HEK293 (cell line): Measurements from ENCODE around the gene ZBED5.

Experiments used
- BCL11A ChIP-seq: fragments of 450-650 bp; formaldehyde crosslinking; IDR thresholded peaks from 2 replicates; pipeline ENCODE4 v1.5.1; 2016; ENCODE audit warnings: low read depth, missing biosample characterization, missing genetic modification characterization
- EGR2 ChIP-seq: fragments of 450-650 bp; formaldehyde crosslinking; IDR thresholded peaks from 2 replicates; pipeline ENCODE4 v1.5.1; 2016; ENCODE audit warnings: low read depth, missing biosample characterization, missing genetic modification characterization
- GLIS2 ChIP-seq: fragments of 450-650 bp; formaldehyde crosslinking; IDR thresholded peaks from 2 replicates; pipeline ENCODE4 v1.5.1; 2016; ENCODE audit warnings: missing biosample characterization, missing genetic modification characterization
- SETDB1 ChIP-seq: IDR thresholded peaks from one replicate; pipeline ENCODE4 v1.6.1; 2017; ENCODE audit warnings: mild to moderate bottlenecking, low read length, moderate library complexity, mixed read lengths; ENCODE audit not compliant: insufficient read length
- SP3 ChIP-seq: fragments of 450-650 bp; formaldehyde crosslinking; IDR thresholded peaks from 2 replicates; pipeline ENCODE4 v1.5.1; 2016; ENCODE audit warnings: missing biosample characterization, missing genetic modification characterization
- YY2 ChIP-seq: fragments of 450-650 bp; formaldehyde crosslinking; IDR thresholded peaks from 2 replicates; pipeline ENCODE4 v1.5.1; 2016; ENCODE audit warnings: missing biosample characterization, missing genetic modification characterization
- ZBTB17 ChIP-seq: fragments of 450-650 bp; formaldehyde crosslinking; IDR thresholded peaks from 2 replicates; pipeline ENCODE4 v1.5.1; 2016; ENCODE audit warnings: missing biosample characterization, missing genetic modification characterization
- ZBTB20 ChIP-seq: fragments of 450-650 bp; formaldehyde crosslinking; IDR thresholded peaks from 2 replicates; pipeline ENCODE4 v1.5.1; 2016; ENCODE audit warnings: missing biosample characterization, missing genetic modification characterization
- ZBTB7A ChIP-seq: fragments of 450-650 bp; formaldehyde crosslinking; IDR thresholded peaks from 2 replicates; pipeline ENCODE4 v1.5.1; 2016; ENCODE audit warnings: low read depth, missing biosample characterization, missing genetic modification characterization
- ZNF138 ChIP-seq: fragments of 450-650 bp; formaldehyde crosslinking; IDR thresholded peaks from 2 replicates; pipeline ENCODE4 v1.5.1; 2016; ENCODE audit warnings: missing biosample characterization, missing genetic modification characterization, borderline replicate concordance
- ZNF211 ChIP-seq: fragments of 450-650 bp; formaldehyde crosslinking; IDR thresholded peaks from 2 replicates; pipeline ENCODE4 v1.5.1; 2016; ENCODE audit warnings: low read depth, missing biosample characterization, missing genetic modification characterization
- ZNF248 ChIP-seq: fragments of 450-650 bp; formaldehyde crosslinking; IDR thresholded peaks from 2 replicates; pipeline ENCODE4 v1.5.1; 2017; ENCODE audit warnings: missing biosample characterization, missing genetic modification characterization
- ZNF335 ChIP-seq: fragments of 450-650 bp; formaldehyde crosslinking; conservative IDR thresholded peaks from 2 replicates; pipeline ENCODE4 v1.5.1; 2016; ENCODE audit warnings: missing biosample characterization, missing genetic modification characterization
- ZNF433 ChIP-seq: fragments of 450-650 bp; formaldehyde crosslinking; IDR thresholded peaks from 2 replicates; pipeline ENCODE4 v1.5.1; 2016; ENCODE audit warnings: missing biosample characterization, missing genetic modification characterization, low read depth
- ZNF48 ChIP-seq: fragments of 450-650 bp; formaldehyde crosslinking; IDR thresholded peaks from 2 replicates; pipeline ENCODE4 v1.5.1; 2016; ENCODE audit warnings: missing biosample characterization, missing genetic modification characterization
- ZNF529 ChIP-seq: fragments of 450-650 bp; formaldehyde crosslinking; IDR thresholded peaks from 2 replicates; pipeline ENCODE4 v1.5.1; 2017; ENCODE audit warnings: missing genetic modification characterization, missing biosample characterization; ENCODE audit not compliant: insufficient replicate concordance
- ZNF610 ChIP-seq: fragments of 450-650 bp; formaldehyde crosslinking; IDR thresholded peaks from 2 replicates; pipeline ENCODE4 v1.5.1; 2016; ENCODE audit warnings: missing biosample characterization, missing genetic modification characterization, borderline replicate concordance
- ZNF677 ChIP-seq: fragments of 450-650 bp; IDR thresholded peaks from 2 replicates; pipeline ENCODE4 v1.5.0; 2018; ENCODE audit warnings: missing biosample characterization, mild to moderate bottlenecking, missing genetic modification characterization, moderate library complexity
- ZNF701 ChIP-seq: fragments of 450-650 bp; formaldehyde crosslinking; IDR thresholded peaks from 2 replicates; pipeline ENCODE4 v1.5.1; 2016; ENCODE audit warnings: missing biosample characterization, missing genetic modification characterization
- ZNF747 ChIP-seq: fragments of 450-650 bp; formaldehyde crosslinking; IDR thresholded peaks from 2 replicates; pipeline ENCODE4 v1.5.1; 2016; ENCODE audit warnings: missing biosample characterization, missing genetic modification characterization
- ZNF791 ChIP-seq: fragments of 450-650 bp; formaldehyde crosslinking; IDR thresholded peaks from 2 replicates; pipeline ENCODE4 v1.5.1; 2016; ENCODE audit warnings: missing biosample characterization, missing genetic modification characterization
- TF ChIP-seq, protein P1 (sequence below): fragments of 450-650 bp; formaldehyde crosslinking; IDR thresholded peaks from 2 replicates; pipeline ENCODE4 v1.5.1; 2017; ENCODE audit warnings: missing biosample characterization, missing genetic modification characterization
- TF ChIP-seq, protein P2 (sequence below): fragments of 450-650 bp; formaldehyde crosslinking; IDR thresholded peaks from 2 replicates; pipeline ENCODE4 v1.5.1; 2016; ENCODE audit warnings: missing biosample characterization, missing genetic modification characterization
- TF ChIP-seq, protein P3 (sequence below): fragments of 450-650 bp; formaldehyde crosslinking; IDR thresholded peaks from 2 replicates; pipeline ENCODE4 v1.5.0; 2017; ENCODE audit warnings: missing biosample characterization, missing genetic modification characterization, borderline replicate concordance
- TF ChIP-seq, protein P4 (sequence below): fragments of 450-650 bp; formaldehyde crosslinking; IDR thresholded peaks from 2 replicates; pipeline ENCODE4 v1.5.1; 2016; ENCODE audit warnings: missing biosample characterization, missing genetic modification characterization
- TF ChIP-seq, protein P5 (sequence below): fragments of 450-650 bp; formaldehyde crosslinking; IDR thresholded peaks from 2 replicates; pipeline ENCODE4 v1.5.1; 2016; ENCODE audit warnings: missing biosample characterization, missing genetic modification characterization
- TF ChIP-seq, protein P6 (sequence below): fragments of 450-650 bp; formaldehyde crosslinking; IDR thresholded peaks from 2 replicates; pipeline ENCODE4; 2016; ENCODE audit warnings: missing biosample characterization, missing genetic modification characterization

ZBED5 gene

DNA sequence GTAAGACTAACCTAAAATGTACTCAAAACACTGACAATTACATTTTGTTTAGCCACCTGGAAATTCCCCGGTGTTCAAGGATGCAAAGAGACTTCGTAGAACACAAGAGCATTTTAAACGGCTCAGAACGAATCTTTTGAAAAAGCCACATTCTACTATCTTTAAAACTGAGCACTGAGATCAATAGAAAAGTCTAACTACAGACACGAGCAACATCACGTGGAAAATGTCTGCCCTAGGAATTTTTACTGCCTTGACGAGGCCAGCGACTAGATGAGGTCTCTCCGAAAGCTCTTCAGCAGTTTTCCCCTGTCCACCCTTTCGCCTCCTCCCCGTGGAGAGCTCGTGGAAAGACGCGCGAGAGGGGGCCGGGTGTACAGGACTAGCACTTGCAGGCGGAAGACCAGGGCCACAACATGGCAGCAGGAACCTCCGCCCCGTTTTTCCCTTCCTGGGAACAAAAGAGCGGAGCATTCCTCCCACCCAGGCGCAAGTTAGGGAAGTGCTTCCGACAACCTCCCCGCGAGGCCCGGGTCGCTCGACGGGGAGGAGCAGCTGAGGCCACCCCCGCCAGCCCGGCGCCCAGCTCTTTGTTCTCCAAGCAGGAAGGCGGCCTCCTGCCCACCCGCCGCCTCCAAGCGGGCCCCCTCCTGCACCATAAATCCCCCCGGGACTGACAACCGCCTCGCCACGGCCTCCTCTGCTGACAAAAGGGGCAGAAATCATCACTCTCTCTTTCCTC, 50.2 kb downstream of the ZBED5 start (continued):
- TF ChIP-seq BCL11A (tag by site-specific recombination): no peak
- TF ChIP-seq ZNF211 (tag by site-specific recombination): no peak
- TF ChIP-seq ZBTB7A (tag by site-specific recombination): no peak
- TF ChIP-seq ZNF529: no peak
- TF ChIP-seq, protein P1, sequence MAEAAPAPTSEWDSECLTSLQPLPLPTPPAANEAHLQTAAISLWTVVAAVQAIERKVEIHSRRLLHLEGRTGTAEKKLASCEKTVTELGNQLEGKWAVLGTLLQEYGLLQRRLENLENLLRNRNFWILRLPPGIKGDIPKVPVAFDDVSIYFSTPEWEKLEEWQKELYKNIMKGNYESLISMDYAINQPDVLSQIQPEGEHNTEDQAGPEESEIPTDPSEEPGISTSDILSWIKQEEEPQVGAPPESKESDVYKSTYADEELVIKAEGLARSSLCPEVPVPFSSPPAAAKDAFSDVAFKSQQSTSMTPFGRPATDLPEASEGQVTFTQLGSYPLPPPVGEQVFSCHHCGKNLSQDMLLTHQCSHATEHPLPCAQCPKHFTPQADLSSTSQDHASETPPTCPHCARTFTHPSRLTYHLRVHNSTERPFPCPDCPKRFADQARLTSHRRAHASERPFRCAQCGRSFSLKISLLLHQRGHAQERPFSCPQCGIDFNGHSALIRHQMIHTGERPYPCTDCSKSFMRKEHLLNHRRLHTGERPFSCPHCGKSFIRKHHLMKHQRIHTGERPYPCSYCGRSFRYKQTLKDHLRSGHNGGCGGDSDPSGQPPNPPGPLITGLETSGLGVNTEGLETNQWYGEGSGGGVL (tag by site-specific recombination): no peak
- no peak for TF ChIP-seq ZNF610 (tag by site-specific recombination)
- TF ChIP-seq ZBTB17: 0 out of 2 replicates have a peak, but pooled peaks have one; percentile 14
- no peak for TF ChIP-seq ZNF701
- no peak for TF ChIP-seq ZNF747
- TF ChIP-seq, protein P2, sequence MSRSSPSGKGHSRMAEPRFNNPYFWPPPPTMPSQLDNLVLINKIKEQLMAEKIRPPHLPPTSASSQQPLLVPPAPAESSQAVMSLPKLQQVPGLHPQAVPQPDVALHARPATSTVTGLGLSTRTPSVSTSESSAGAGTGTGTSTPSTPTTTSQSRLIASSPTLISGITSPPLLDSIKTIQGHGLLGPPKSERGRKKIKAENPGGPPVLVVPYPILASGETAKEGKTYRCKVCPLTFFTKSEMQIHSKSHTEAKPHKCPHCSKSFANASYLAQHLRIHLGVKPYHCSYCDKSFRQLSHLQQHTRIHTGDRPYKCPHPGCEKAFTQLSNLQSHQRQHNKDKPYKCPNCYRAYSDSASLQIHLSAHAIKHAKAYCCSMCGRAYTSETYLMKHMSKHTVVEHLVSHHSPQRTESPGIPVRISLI (tag by site-specific recombination): no peak
- TF ChIP-seq YY2 (tag by site-specific recombination): no peak
- TF ChIP-seq, protein P3, sequence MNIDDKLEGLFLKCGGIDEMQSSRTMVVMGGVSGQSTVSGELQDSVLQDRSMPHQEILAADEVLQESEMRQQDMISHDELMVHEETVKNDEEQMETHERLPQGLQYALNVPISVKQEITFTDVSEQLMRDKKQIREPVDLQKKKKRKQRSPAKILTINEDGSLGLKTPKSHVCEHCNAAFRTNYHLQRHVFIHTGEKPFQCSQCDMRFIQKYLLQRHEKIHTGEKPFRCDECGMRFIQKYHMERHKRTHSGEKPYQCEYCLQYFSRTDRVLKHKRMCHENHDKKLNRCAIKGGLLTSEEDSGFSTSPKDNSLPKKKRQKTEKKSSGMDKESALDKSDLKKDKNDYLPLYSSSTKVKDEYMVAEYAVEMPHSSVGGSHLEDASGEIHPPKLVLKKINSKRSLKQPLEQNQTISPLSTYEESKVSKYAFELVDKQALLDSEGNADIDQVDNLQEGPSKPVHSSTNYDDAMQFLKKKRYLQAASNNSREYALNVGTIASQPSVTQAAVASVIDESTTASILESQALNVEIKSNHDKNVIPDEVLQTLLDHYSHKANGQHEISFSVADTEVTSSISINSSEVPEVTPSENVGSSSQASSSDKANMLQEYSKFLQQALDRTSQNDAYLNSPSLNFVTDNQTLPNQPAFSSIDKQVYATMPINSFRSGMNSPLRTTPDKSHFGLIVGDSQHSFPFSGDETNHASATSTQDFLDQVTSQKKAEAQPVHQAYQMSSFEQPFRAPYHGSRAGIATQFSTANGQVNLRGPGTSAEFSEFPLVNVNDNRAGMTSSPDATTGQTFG: no peak
- no peak for TF ChIP-seq ZNF791 (tag by site-specific recombination)
- peak; percentile 53 for TF ChIP-seq ZNF335 (tag by site-specific recombination)
- no peak for TF ChIP-seq SETDB1
- TF ChIP-seq, protein P4, sequence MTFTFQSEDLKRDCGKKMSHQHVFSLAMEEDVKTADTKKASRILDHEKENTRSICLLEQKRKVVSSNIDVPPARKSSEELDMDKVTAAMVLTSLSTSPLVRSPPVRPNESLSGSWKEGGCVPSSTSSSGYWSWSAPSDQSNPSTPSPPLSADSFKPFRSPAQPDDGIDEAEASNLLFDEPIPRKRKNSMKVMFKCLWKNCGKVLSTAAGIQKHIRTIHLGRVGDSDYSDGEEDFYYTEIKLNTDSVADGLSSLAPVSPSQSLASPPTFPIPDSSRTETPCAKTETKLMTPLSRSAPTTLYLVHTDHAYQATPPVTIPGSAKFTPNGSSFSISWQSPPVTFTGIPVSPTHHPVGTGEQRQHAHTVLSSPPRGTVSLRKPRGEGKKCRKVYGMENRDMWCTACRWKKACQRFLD (tag by site-specific recombination): no peak
- TF ChIP-seq ZNF48: no peak
- peak; percentile 94 for TF ChIP-seq GLIS2 (tag by site-specific recombination)
- no peak for TF ChIP-seq ZNF248 (tag by site-specific recombination)
- TF ChIP-seq ZNF138 (tag by site-specific recombination): no peak
- TF ChIP-seq, protein P5, sequence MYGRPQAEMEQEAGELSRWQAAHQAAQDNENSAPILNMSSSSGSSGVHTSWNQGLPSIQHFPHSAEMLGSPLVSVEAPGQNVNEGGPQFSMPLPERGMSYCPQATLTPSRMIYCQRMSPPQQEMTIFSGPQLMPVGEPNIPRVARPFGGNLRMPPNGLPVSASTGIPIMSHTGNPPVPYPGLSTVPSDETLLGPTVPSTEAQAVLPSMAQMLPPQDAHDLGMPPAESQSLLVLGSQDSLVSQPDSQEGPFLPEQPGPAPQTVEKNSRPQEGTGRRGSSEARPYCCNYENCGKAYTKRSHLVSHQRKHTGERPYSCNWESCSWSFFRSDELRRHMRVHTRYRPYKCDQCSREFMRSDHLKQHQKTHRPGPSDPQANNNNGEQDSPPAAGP: no peak
- 0 out of 2 replicates have a peak, but pooled peaks have one; percentile 9 for TF ChIP-seq ZBTB20 (tag by site-specific recombination)
- TF ChIP-seq EGR2 (tag by site-specific recombination): peak; percentile 94
- TF ChIP-seq ZNF433 (tag by site-specific recombination): no peak
- TF ChIP-seq SP3 (tag by site-specific recombination): peak; percentile 53
- TF ChIP-seq ZNF677: no peak
- TF ChIP-seq, protein P6, sequence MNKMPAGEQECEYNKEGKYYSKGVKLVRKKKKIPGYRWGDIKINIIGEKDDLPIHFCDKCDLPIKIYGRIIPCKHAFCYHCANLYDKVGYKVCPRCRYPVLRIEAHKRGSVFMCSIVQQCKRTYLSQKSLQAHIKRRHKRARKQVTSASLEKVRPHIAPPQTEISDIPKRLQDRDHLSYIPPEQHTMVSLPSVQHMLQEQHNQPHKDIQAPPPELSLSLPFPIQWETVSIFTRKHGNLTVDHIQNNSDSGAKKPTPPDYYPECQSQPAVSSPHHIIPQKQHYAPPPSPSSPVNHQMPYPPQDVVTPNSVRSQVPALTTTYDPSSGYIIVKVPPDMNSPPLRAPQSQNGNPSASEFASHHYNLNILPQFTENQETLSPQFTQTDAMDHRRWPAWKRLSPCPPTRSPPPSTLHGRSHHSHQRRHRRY (tag by site-specific recombination): no peak
